Choroid plexus epithelial cell (primary cell): ENCODE measurements around the gene SEMA4F.

Experiments
- DNase-seq: peaks from one replicate; pipeline ENCODE4 v3.0.0-alpha.2; 2010; ENCODE audit warnings: low read depth
- H3K4me3 ChIP-seq: 2 replicates; pipeline ENCODE4 v1.5.1; 2011; ENCODE audit warnings: low read depth, mild to moderate bottlenecking, control low read depth, low read length, moderate library complexity
- CTCF ChIP-seq: conservative IDR thresholded peaks from 2 replicates; pipeline ENCODE4 v1.5.1; 2011; ENCODE audit warnings: low read depth, mild to moderate bottlenecking, control low read depth, inconsistent platforms, low read length, moderate library complexity

Gene SEMA4F, protein sequence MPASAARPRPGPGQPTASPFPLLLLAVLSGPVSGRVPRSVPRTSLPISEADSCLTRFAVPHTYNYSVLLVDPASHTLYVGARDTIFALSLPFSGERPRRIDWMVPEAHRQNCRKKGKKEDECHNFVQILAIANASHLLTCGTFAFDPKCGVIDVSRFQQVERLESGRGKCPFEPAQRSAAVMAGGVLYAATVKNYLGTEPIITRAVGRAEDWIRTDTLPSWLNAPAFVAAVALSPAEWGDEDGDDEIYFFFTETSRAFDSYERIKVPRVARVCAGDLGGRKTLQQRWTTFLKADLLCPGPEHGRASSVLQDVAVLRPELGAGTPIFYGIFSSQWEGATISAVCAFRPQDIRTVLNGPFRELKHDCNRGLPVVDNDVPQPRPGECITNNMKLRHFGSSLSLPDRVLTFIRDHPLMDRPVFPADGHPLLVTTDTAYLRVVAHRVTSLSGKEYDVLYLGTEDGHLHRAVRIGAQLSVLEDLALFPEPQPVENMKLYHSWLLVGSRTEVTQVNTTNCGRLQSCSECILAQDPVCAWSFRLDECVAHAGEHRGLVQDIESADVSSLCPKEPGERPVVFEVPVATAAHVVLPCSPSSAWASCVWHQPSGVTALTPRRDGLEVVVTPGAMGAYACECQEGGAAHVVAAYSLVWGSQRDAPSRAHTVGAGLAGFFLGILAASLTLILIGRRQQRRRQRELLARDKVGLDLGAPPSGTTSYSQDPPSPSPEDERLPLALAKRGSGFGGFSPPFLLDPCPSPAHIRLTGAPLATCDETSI

DNA sequence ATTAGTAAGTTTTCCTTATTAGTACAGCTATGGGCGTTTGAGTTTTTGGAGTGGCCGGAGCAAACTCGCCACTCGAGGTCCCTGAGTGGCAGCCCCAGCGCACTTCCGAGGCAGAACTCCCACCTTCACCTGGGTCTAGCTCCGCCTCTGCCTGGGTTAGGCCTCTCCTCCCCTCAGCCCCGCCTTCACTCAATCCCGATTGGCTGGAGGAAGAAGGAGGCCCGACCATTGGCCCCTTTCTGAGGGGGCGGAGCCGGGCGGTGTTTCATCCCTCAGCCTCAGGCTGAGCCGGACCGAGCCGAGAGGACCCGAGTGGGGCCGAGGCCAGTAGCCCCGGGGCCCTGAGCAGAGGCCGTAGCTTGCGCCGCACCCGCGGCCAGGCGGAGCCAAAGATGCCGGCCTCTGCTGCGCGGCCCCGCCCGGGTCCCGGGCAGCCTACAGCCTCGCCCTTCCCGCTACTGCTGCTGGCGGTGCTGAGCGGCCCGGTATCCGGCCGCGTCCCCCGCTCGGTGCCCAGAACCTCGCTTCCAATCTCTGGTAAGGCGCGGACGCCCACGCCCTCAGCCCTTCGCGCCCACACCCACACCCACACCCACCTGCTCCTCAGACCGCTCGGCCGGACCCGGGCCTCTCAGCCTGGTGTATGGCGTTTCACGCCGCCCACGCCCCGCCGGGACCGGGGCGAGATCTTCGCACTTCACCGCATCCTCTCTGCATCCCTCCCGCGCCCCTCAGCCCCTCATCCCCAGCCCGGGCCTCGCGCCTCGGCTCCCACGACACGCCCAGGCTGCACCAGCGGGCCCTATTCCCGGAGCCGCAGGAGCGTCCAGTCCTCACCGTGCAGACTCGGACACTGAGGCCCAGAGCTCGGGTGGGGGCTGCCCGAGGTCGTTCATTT, at the start of gene SEMA4F:
Gene SEMA4F, plus strand, starts transcription at position 263 of the 898 bp plus-strand sequence. Its CDS starts 130 bp downstream, at position 393.
- peak within 1 kb of the TSS; percentile 67 for H3K4me3 ChIP-seq
- no peak for TF ChIP-seq CTCF

GRCh38 chr2:74606927-74607326, 47.1 kb upstream of the SEMA4F start:
- TF ChIP-seq CTCF = no peak
- DNase-seq = no peak
- no peak overlapping the region for H3K4me3 ChIP-seq

More for the DNA sequence above, at the start of gene SEMA4F:
- peak; percentile 95 for DNase-seq

DNA sequence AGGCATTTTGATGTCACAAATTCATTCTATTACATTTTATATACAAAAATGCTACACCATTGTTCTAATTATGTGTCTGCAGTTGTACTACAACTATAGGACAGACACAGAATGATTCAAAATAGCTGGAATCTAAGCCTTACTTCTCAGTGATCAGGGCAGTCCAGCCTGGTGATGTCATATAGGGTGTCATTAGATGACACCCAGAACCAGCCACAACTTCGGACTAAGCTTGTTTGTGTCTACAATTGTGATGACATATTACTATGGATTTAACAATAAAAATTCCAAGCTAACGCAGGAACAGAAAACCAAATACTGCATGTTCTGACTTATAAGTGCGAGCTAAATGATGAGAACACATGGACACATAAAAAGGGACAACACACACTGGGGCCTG, 36.9 kb upstream of the SEMA4F start:
- DNase-seq = no peak
- no peak for TF ChIP-seq CTCF
- H3K4me3 ChIP-seq = no peak overlapping the region

DNA sequence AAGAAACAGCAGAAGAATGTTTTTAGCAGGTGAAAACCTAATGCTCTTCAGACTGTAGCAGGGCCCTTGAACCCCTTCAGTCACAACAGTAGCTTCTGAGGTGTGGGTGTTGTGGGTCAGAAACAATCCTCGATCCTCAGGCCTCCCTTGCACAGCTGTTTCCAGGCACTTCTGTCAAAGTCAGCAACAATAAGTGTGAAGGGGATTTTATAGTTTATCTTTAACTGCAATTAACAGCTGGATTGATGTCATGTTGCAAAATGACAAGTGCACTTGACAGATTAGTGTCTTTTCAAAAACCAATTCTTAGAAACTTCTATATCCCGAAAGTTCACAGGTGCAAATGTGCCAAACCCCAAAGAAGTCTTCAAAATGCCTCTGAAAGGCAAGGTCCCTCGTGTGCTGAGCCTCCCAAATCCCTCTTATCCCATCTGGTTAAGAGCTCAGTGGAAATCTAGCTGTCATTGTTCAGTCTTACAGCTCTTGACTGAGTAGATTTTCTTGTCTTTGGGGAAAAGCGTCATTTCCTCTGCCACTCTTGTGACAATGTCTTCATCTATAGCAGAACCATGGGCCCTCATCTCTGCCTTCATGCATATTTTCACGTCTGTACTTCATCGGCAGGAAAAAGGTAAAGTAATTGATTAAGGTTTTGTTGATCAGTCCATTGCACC, 35.5 kb upstream of the SEMA4F start:
- TF ChIP-seq CTCF = no peak
- no peak overlapping the region for H3K4me3 ChIP-seq
- no peak for DNase-seq

GRCh38 chr2:74619651-74620297, 34.3 kb upstream of the SEMA4F start:
- H3K4me3 ChIP-seq = no peak overlapping the region
- no peak for DNase-seq
- no peak for TF ChIP-seq CTCF

GRCh38 chr2:74620671-74621070, 33.4 kb upstream of the SEMA4F start:
- DNase-seq = no peak
- no peak overlapping the region for H3K4me3 ChIP-seq
- TF ChIP-seq CTCF = no peak
